Endothelial cell (in vitro differentiated cells): ENCODE results near the gene HINT1. TPM values are rescaled to one million over a fixed set of nuclear protein-coding genes. Genes with fewer than 3 reads are reported as not detected.
"Not testable (repeated sequence)": the region's sequence is repeated elsewhere in the genome, so short reads cannot be mapped to it uniquely, and the experiment has no call there.

Source experiments
- DNase-seq: peaks from one replicate; pipeline ENCODE4 v3.0.0; 2021; ENCODE audit warnings: low spot score
- H3K27ac Mint-ChIP-seq: one replicate; pipeline ENCODE4 v1.8.0; 2021; ENCODE audit warnings: mixed read lengths, inconsistent platforms; ENCODE audit not compliant: unreplicated experiment
- H3K27me3 Mint-ChIP-seq: one replicate; pipeline ENCODE4 v1.8.0; 2021; ENCODE audit warnings: mild to moderate bottlenecking, moderate library complexity, mixed read lengths, inconsistent platforms; ENCODE audit not compliant: unreplicated experiment
- H3K36me3 Mint-ChIP-seq: one replicate; pipeline ENCODE4 v1.8.0; 2021; ENCODE audit warnings: mild to moderate bottlenecking, low read depth, mixed read lengths, inconsistent platforms; ENCODE audit not compliant: unreplicated experiment
- H3K4me1 Mint-ChIP-seq: one replicate; pipeline ENCODE4 v1.8.0; 2021; ENCODE audit warnings: mild to moderate bottlenecking, mixed read lengths, inconsistent platforms; ENCODE audit not compliant: unreplicated experiment
- H3K4me3 Mint-ChIP-seq: one replicate; pipeline ENCODE4 v1.8.0; 2021; ENCODE audit warnings: mild to moderate bottlenecking, mixed read lengths, inconsistent platforms; ENCODE audit not compliant: unreplicated experiment
- H3K9me3 Mint-ChIP-seq: one replicate; pipeline ENCODE4 v1.8.0; 2021; ENCODE audit warnings: mixed read lengths, inconsistent platforms; ENCODE audit not compliant: unreplicated experiment
- total RNA-seq: library from RNA; stranded (reverse); fragmentation: NEBNext Ultra II Directional; extraction: Animal tissue kit (Norgen Biotek cat#: 25700); gene quantifications from one replicate; pipeline ENCODE4 v1.2.1, GENCODE V29; 2021; ENCODE audit not compliant: unreplicated experiment
- TF ChIP-seq, protein P1 (sequence below): fragments of 200-600 bp; sonication (generic); IDR thresholded peaks from one replicate; pipeline ENCODE4 v1.5.0; 2021; ENCODE audit warnings: antibody characterized with exemption; ENCODE audit not compliant: unreplicated experiment

The HINT1 gene
- total RNA-seq, 1 donor from 2014 or later = 216 TPM

GRCh38 chr5:131142970-131143617 is 22.0 kb downstream of the HINT1 start:
- H3K4me1 Mint-ChIP-seq = no peaks in the 10 kb centered on the region

DNA sequence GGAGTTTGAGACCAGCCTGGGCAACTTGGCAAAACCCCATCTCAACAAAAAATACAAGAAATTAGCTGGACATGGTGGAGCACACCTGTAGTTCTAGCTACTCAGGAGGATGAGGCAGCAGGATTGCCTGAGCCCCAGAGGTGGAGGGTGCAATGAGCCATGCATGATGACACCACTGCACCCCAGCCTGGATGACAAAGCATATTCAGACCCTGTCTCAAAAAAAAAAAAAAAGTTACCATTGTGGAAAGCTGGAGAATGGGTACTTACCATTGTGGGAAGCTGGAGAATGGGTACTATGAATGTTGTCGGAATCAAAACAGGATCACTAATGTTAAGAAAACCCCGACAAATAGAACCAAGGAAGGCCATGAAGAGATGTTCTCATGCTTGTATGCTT is 25.7 kb downstream of the HINT1 start:
- no peak for DNase-seq
- no peak overlapping the region for H3K4me3 Mint-ChIP-seq
- peaks cover 1% of the 10 kb centered on the region for H3K27me3 Mint-ChIP-seq
- no peak overlapping the region for H3K27ac Mint-ChIP-seq
- TF ChIP-seq, protein P1, sequence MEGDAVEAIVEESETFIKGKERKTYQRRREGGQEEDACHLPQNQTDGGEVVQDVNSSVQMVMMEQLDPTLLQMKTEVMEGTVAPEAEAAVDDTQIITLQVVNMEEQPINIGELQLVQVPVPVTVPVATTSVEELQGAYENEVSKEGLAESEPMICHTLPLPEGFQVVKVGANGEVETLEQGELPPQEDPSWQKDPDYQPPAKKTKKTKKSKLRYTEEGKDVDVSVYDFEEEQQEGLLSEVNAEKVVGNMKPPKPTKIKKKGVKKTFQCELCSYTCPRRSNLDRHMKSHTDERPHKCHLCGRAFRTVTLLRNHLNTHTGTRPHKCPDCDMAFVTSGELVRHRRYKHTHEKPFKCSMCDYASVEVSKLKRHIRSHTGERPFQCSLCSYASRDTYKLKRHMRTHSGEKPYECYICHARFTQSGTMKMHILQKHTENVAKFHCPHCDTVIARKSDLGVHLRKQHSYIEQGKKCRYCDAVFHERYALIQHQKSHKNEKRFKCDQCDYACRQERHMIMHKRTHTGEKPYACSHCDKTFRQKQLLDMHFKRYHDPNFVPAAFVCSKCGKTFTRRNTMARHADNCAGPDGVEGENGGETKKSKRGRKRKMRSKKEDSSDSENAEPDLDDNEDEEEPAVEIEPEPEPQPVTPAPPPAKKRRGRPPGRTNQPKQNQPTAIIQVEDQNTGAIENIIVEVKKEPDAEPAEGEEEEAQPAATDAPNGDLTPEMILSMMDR = no peak
- no peaks in the 10 kb centered on the region for H3K4me1 Mint-ChIP-seq
- H3K36me3 Mint-ChIP-seq = no peaks in the 10 kb centered on the region
- H3K9me3 Mint-ChIP-seq = no peaks in the 10 kb centered on the region

More at GRCh38 chr5:131142970-131143617, 22.0 kb downstream of the HINT1 start:
- no peaks in the 10 kb centered on the region for H3K27me3 Mint-ChIP-seq
- H3K36me3 Mint-ChIP-seq = no peaks in the 10 kb centered on the region
- no peaks in the 10 kb centered on the region for H3K9me3 Mint-ChIP-seq
- H3K27ac Mint-ChIP-seq = no peak overlapping the region
- no peak overlapping the region for H3K4me3 Mint-ChIP-seq
- DNase-seq = no peak
- TF ChIP-seq, protein P1 = no peak

DNA sequence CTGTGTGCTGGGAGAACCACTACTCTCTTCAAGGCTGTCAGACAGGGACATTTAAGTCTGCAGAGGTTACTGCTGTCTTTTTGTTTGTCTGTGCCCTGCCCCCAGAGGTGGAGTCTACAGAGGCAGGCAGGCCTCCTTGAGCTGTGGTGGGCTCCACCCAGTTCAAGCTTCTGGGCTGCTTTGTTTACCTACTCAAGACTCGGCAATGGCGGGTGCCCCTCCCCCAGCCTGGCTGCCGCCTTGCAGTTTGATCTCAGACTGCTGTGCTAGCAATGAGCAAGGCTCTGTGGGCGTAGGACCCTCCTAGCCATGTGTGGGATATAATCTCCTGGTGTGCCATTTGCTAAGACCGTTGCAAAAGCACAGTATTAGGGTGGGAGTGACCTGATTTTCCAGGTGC is 26.6 kb downstream of the HINT1 start:
- H3K4me3 Mint-ChIP-seq, H3K9me3 Mint-ChIP-seq, DNase-seq, H3K27ac Mint-ChIP-seq, H3K36me3 Mint-ChIP-seq, H3K4me1 Mint-ChIP-seq, H3K27me3 Mint-ChIP-seq: not testable (repeated sequence)

DNA sequence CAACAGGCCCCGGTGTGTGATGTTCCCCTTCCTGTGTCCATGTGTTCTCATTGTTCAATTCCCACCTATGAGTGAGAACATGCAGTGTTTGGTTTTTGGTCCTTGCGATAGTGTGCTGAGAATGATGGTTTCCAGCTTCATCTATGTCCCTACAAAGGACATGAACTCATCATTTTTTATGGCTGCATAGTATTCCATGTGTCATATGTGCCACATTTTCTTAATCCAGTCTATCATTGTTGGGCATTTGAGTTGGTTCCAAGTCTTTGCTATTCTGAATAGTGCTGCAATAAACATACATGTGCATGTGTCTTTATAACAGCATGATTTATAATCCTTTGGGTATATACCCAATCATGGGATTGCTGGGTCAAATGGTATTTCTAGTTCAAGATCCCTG is 32.0 kb downstream of the HINT1 start:
- not testable (repeated sequence) for H3K36me3 Mint-ChIP-seq, H3K9me3 Mint-ChIP-seq, H3K27me3 Mint-ChIP-seq, H3K4me3 Mint-ChIP-seq, H3K27ac Mint-ChIP-seq, DNase-seq, H3K4me1 Mint-ChIP-seq

- Mint-ChIP-seq H3K27ac (no peak overlapping the region), H3K9me3 (peaks cover 4% of the 10 kb centered on the region), H3K36me3 (peaks cover 6% of the 10 kb centered on the region), H3K4me1 (no peaks in the 10 kb centered on the region), H3K4me3 (no peak overlapping the region), H3K27me3 (no peaks in the 10 kb centered on the region)
- no peak for DNase-seq
- TF ChIP-seq, protein P1 = no peak
These were observed 35.8 kb downstream of the HINT1 start for GRCh38 chr5:131129306-131129705.

DNA sequence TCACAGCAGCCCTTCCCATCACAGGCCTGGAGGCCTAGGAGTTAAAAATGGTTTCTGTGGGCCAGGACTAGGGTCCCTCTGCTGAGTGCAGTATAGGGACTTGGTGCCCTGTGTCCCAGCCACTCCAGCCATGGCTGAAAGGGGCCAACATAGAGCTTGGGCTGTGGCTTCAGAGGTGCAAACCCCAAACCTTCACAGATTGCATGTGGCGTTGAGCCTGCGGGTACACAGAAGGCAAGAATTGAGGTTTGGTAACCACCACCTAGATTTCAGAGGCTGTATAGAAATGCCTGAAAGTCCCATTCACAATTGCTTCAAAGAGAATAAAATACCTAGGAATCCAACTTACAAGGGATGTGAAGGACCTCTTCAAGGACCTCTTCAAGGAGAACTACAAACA is 37.8 kb downstream of the HINT1 start:
- H3K27ac Mint-ChIP-seq, H3K4me1 Mint-ChIP-seq, H3K36me3 Mint-ChIP-seq, DNase-seq, H3K4me3 Mint-ChIP-seq, H3K9me3 Mint-ChIP-seq, H3K27me3 Mint-ChIP-seq: not testable (repeated sequence)
